ENCODE measurements around the gene VNN1. TPM values are rescaled to one million over a fixed set of nuclear protein-coding genes. Genes with fewer than 3 reads are reported as not detected.

VNN1 gene
- total RNA-seq (under 1 TPM; 0.16 to 0.37 TPM), polyA plus RNA-seq (ENCODE audit: insufficient read depth, low read depth, low replicate concordance) (0.54 TPM)
- long read RNA-seq, donor 1: 0 reads
- long read RNA-seq, donor 2: 0 reads

DNA sequence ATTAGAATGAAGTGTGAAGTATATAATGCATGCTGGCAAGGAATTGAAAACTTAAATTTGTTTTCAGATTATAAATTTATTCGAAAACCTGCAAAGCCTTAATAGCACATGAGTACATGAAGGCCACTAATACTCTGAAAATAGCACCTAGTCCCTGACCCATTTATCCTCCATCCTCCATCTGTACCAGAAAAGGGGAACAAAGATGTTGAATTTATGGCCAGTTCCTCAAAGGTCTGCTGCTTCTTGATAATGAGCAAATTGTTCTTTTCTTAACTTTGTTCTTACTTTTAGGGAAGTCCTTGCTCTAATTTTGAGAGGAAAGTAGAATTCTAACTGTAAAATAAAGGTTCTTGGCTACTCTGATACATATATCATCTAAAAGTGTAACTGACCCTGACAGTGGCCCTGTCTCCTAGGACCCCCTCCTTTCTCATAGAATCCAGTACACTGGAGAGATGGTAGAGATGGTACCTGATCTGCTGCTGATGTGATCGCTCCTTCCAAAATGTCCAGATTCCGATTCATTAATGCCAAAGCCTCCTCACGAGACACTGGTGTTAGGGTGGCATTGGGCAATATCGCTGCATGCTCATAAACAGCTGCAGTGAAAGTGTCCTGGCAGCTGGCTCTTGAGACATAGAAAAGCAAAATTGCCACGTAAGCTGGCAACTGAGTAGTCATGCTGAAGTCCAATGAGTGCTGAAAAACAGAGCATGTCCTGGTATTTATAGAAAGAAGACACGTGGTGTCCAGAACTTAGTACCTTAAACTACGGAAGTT, at the start of gene VNN1:
Gene VNN1, minus strand, starts transcription at position 704 of the 783 bp plus-strand sequence. Its CDS starts 20 bp downstream, at position 684.
- intact Hi-C loops (cut with DNase I; ENCODE audit: low total_unique reads): no loop called here
- no peak within 1 kb of the TSS for H3K27ac ChIP-seq
- no peaks in the 10 kb centered on the region for H3K27me3 ChIP-seq
- 79 to 82% methylated on average over 8 of the region's 8 CpGs for WGBS, 2 donors
- no peaks in the 10 kb centered on the region for H3K36me3 ChIP-seq (ENCODE audit: low read depth, missing control alignments)
- TF ChIP-seq POLR2A (IDR thresholded peaks at IDR 0.05): no peak
- TF ChIP-seq, protein P1, sequence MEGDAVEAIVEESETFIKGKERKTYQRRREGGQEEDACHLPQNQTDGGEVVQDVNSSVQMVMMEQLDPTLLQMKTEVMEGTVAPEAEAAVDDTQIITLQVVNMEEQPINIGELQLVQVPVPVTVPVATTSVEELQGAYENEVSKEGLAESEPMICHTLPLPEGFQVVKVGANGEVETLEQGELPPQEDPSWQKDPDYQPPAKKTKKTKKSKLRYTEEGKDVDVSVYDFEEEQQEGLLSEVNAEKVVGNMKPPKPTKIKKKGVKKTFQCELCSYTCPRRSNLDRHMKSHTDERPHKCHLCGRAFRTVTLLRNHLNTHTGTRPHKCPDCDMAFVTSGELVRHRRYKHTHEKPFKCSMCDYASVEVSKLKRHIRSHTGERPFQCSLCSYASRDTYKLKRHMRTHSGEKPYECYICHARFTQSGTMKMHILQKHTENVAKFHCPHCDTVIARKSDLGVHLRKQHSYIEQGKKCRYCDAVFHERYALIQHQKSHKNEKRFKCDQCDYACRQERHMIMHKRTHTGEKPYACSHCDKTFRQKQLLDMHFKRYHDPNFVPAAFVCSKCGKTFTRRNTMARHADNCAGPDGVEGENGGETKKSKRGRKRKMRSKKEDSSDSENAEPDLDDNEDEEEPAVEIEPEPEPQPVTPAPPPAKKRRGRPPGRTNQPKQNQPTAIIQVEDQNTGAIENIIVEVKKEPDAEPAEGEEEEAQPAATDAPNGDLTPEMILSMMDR (IDR thresholded peaks at IDR 0.05): no peak
- H3K4me3 ChIP-seq: no peak within 1 kb of the TSS
- DNase-seq: peak; percentile 38
- no peaks in the 10 kb centered on the region for H3K4me1 ChIP-seq
- no peaks in the 10 kb centered on the region for H3K9me3 ChIP-seq

- no peak overlapping the region for H3K27ac ChIP-seq
- WGBS, 2 donors: 64 to 65% methylated on average over 2 of the region's 2 CpGs
- no peaks in the 10 kb centered on the region for H3K4me1 ChIP-seq
- no peaks in the 10 kb centered on the region for H3K9me3 ChIP-seq
- DNase-seq: no peak
- intact Hi-C loops (cut with DNase I; ENCODE audit: low total_unique reads): no loop called here
- no peak for TF ChIP-seq POLR2A (IDR thresholded peaks at IDR 0.05)
- TF ChIP-seq, protein P1 (IDR thresholded peaks at IDR 0.05): no peak
- no peaks in the 10 kb centered on the region for H3K36me3 ChIP-seq (ENCODE audit: low read depth, missing control alignments)
- no peaks in the 10 kb centered on the region for H3K27me3 ChIP-seq
- H3K4me3 ChIP-seq: no peak overlapping the region
Observed at GRCh38 chr6:132763269-132763668, 49.4 kb upstream of the VNN1 start.

- intact Hi-C loops (cut with DNase I; ENCODE audit: low total_unique reads): no loop called here
- Histone ChIP-seq H3K27ac (no peak overlapping the region), H3K27me3 (no peaks in the 10 kb centered on the region), H3K4me3 (no peak overlapping the region), H3K36me3 (ENCODE audit: low read depth, missing control alignments) (no peaks in the 10 kb centered on the region), H3K9me3 (no peaks in the 10 kb centered on the region), H3K4me1 (no peaks in the 10 kb centered on the region)
- no peak for TF ChIP-seq POLR2A (IDR thresholded peaks at IDR 0.05)
- 97 to 99% methylated on average over 3 of the region's 3 CpGs for WGBS, 2 donors
- no peak for DNase-seq
Observed at GRCh38 chr6:132760256-132760655, 46.4 kb upstream of the VNN1 start.

DNA sequence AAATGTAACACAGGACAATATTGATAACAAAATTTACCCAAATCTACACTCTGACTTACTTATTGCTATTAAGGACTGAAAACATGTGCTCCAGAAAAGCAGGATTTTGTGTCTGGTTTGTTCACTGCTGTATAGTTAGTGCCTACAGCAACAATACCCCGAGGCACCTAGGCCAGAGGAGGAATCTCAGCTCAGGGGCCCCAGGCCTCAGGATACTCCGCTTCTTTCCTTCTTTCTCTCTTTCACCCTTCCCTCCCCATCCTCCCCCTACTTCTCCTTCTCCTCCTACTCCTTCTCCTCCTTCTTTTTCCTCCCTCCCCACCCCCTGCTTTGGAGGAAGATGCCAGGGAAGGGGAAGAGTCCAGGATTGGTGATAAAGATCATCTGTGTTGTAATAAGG, 44.8 kb upstream of the VNN1 start:
- no peak for DNase-seq
- Histone ChIP-seq H3K36me3 (ENCODE audit: low read depth, missing control alignments) (no peaks in the 10 kb centered on the region), H3K4me1 (no peaks in the 10 kb centered on the region), H3K4me3 (no peak overlapping the region), H3K27me3 (no peaks in the 10 kb centered on the region), H3K27ac (no peak overlapping the region), H3K9me3 (no peaks in the 10 kb centered on the region)
- intact Hi-C loops (cut with DNase I; ENCODE audit: low total_unique reads): no loop called here
- 89 to 92% methylated on average over 2 of the region's 2 CpGs for WGBS, 2 donors
- TF ChIP-seq, protein P1 (IDR thresholded peaks at IDR 0.05): no peak
- no peak for TF ChIP-seq POLR2A (IDR thresholded peaks at IDR 0.05)

DNA sequence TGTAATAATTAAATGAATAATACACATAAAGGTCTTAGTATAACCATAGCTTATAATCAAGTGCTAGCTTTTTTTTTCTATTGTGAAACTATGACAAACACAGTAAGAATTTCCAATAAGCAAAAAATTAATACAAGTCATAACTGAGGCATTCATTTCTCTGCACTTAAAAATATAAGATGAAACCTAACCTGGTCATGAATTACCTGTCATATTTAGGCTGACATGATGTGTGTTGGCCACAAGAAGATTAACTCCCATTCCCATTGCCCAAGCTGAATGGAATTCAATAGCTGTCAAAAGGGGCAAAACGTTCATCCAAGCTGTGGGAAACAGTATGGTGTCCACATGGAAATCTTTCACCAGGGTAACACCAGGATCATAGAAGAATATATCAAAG, 38.4 kb upstream of the VNN1 start:
- Histone ChIP-seq H3K4me3 (no peak overlapping the region), H3K4me1 (no peaks in the 10 kb centered on the region), H3K36me3 (ENCODE audit: low read depth, missing control alignments) (no peaks in the 10 kb centered on the region), H3K9me3 (no peaks in the 10 kb centered on the region), H3K27ac (no peak overlapping the region), H3K27me3 (no peaks in the 10 kb centered on the region)
- intact Hi-C loops (cut with DNase I; ENCODE audit: low total_unique reads): no loop called here
- DNase-seq: no peak
- no peak for TF ChIP-seq POLR2A (IDR thresholded peaks at IDR 0.05)
- TF ChIP-seq, protein P1 (IDR thresholded peaks at IDR 0.05): no peak
- WGBS, 2 donors: 63 to 71% methylated on average over 1 of the region's 1 CpG

Measured in testis (tissue), 5 donors.